HG03469 (cell line): ENCODE data around the gene VPS50.

Experiments
- ATAC-seq: cut with Tn5 transposase; IDR thresholded peaks from one replicate; pipeline ENCODE4 v1.9.1; 2021; ENCODE audit warnings: mild to moderate bottlenecking, moderate library complexity, moderate number of reproducible peaks; ENCODE audit not compliant: unreplicated experiment

VPS50 gene, protein sequence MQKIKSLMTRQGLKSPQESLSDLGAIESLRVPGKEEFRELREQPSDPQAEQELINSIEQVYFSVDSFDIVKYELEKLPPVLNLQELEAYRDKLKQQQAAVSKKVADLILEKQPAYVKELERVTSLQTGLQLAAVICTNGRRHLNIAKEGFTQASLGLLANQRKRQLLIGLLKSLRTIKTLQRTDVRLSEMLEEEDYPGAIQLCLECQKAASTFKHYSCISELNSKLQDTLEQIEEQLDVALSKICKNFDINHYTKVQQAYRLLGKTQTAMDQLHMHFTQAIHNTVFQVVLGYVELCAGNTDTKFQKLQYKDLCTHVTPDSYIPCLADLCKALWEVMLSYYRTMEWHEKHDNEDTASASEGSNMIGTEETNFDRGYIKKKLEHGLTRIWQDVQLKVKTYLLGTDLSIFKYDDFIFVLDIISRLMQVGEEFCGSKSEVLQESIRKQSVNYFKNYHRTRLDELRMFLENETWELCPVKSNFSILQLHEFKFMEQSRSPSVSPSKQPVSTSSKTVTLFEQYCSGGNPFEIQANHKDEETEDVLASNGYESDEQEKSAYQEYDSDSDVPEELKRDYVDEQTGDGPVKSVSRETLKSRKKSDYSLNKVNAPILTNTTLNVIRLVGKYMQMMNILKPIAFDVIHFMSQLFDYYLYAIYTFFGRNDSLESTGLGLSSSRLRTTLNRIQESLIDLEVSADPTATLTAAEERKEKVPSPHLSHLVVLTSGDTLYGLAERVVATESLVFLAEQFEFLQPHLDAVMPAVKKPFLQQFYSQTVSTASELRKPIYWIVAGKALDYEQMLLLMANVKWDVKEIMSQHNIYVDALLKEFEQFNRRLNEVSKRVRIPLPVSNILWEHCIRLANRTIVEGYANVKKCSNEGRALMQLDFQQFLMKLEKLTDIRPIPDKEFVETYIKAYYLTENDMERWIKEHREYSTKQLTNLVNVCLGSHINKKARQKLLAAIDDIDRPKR

DNA sequence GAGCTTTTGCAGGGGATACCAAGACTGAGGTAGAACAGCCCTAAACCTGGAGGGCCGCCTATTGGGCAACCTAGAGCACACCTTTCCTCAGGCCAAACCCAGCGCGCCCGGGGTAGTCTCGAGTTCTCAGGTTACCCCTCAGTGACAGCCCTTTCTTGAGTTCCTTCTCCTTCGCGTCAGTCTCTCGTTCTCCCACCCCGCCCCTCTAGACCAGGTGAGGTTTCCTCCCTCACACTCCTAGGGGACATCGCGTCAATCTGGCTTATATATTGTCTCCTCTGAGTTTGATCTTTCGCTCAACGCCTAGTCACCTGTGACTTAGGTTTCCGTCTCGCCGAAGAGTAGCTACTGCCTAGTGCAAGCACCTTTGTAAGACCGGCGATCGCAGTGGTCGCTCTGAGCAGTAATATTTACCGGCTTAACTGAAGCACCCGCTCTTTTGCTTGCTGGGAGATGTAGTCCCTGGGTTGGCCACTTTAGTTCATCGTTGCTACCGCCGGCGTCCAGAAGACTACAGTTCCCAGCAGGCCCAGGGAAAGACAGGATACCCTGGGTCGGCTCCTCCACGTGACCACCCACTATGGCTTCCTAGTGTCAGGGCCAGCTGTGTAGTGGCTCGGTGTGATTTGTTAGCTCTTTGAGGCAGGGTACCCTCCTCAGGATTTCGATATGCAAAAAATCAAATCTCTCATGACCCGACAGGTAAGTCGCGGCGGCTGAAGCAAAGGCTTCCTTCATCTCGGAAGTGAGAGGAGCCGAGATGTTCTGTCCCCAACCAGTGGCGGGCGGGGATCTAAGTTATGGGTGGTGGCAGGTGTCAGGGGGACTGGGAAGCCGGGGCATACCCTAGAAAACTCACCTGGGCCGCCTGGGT is at the start of gene VPS50:
VPS50 (plus strand) TSS at position 568 of the 874 bp plus-strand sequence; CDS start at position 670, 102 bp downstream.
- ATAC-seq = peak; percentile 98

- no peak for ATAC-seq
Measured at GRCh38 chr7:93185303-93186027, 46.7 kb upstream of the VPS50 start.

- ATAC-seq = no peak
Measured at GRCh38 chr7:93188870-93189634, 43.1 kb upstream of the VPS50 start.

DNA sequence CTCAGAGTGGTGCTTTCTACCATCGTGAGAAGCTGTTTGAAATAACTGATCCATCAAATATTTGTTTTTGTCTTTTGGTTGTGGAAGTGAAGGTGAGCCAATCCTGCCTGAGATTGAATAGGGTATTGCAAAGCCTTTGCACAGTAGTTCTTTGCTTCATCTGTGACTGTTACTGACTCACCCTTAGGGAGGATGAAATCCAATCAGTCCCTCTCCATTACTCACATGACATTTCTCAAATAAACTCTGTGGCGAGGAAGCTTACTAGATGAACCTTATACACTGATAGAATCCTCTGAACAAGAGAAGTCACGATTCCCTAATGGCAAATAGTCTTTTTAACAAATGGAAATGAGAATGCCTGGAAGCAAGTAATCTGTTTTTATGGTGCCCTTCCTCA is 37.8 kb upstream of the VPS50 start:
- no peak for ATAC-seq

DNA sequence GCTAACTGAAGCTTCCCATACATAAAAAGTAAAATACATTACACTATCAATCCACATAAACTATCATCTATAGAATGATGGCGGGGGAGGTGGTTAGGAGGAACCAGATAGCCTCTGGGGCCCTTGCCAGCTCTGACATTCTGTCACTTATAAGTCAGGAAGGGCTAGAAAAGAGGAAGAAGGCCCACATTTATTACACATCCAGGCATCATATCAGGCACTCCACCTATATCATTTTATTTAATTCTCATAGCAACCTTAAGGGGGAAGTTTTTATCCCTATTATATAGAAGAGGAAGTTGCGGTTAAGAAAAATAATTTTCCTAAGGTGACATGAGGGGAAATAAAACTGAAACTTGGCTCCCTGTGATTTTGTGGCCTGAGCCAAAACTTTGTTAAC is 35.8 kb upstream of the VPS50 start:
- no peak for ATAC-seq

DNA sequence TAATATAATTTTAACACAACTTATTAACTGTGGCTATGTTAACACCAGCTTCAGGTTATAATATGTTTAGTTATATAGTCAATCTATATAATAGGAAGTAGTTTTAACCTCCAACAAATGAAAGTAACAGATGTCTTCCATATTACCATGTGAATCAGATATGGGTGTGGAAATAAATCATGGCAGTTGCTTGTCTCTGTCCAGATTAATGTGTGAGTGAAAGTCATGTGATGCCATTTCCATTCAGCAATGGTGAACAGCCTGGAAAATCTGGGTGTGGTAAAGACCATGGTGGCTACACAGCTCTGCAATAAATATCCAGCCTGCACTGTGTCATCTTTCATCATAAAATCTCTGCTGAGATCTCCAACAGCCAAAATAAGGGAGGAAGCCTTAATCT is 33.7 kb upstream of the VPS50 start:
- ATAC-seq = no peak

DNA sequence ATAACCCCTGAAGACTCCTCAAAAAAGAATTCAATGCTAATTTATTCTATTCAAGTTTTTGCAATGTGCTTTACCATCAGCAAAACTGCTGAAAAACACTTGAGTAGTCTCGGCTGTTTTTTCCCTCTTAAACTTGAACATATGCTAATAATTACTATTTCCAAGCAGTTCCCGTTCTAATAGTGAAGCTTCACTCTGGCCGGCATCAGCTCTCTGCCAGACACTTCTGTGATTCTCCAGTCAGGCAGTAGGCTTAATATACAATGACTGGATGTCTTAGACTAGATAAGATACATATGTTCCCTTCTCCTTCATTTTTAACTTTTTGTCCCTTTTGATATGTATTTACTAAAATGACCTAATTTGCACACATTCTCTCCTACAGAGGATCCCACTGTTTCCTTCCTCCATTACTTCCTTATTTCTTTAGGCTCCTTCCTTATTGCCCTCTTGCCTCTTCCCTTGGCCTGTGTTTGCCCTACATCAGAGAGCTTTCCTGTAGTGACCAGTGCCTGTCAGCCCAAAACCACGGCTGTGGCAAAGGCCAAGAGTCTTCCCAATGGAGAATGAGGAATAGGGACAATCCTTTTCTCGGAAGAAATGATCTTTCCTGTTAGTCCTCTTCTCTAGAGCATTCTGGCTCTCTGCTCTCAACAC is 29.4 kb upstream of the VPS50 start:
- no peak for ATAC-seq

DNA sequence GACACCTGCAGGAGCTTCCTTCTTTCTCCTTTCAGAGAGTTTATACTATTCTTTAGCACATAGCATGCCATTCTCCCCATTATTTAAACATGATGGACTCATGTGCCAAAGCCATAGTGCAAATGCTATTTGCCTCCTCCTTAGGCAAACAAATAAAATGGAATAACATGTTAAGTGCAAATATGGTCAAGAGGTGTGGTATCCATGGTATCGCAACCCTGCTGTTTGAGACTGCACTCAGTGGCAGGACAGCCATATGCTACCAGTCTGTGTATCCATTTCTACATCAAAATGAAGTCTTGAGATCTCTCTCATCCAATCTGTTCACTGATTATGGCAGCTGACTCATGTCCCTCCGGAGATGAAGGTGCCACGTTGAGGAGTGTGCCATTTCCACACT is 28.7 kb upstream of the VPS50 start:
- ATAC-seq = no peak

DNA sequence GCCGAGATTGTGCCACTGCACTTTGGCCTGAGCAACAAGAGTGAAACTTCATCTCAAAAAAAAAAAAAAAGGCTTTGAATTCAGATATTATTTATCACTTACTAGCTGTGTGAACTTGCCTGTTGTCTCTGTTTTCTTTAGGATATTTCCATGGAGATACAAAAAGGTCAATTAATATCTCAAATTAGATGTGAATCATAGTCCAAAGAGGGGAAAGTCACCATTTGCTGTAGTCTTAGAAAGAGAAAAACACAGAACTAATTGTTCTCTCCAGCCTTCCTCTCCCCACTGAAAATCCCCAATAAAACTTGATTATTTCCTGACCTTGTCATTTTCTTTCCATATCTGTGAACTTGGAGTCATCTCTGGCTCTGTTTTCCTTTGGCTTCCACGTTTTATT is 27.1 kb upstream of the VPS50 start:
- ATAC-seq = no peak

DNA sequence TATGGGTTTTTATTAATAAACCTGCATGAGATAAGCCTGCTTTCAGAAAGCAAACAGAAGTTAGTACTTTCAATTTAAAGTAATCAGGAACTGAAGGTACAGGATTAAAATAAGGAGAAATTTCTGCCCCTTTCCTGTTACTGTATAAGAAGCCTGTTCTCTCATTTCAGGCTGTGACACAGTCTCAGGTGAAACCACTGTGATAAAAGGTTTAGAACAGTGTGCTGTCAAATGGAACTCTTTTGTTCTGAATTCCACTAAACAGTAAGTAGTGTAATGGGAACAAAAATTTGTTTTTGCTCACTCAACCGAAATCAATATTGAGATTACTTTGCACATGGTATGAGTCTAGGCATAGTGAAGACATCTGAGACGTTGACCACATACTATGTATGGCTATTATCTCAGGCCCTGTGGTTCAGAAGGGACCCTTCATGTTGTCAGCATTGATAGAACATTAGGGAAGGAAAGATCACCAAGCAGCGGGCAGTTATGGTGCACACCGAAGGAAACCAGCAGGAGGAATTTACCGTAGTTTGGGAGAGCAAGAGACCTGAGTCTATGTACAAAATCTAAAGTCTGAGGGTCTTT is 20.8 kb upstream of the VPS50 start:
- no peak for ATAC-seq

GRCh38 chr7:93212881-93213280 is 19.3 kb upstream of the VPS50 start:
- no peak for ATAC-seq

- no peak for ATAC-seq
Measured at GRCh38 chr7:93218997-93219827, 13.0 kb upstream of the VPS50 start.

DNA sequence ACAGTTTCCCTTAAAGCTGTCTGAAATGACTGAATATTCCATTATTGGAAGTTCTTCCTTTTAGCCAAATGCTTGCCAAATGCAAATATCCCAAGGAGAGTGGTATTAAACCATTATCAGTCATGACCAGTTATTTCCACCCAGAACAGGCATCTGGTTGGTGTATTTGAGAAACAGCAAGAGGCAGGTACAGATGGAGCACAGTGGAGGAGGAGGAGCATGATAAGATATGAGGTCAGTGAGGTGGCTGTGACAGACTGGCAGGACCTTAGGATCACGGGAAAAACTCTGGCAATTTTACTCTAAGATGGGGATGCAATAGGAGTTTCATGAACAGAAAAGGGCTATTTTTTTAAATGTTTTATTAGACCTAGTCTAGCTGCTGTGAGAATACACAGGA is 12.3 kb upstream of the VPS50 start:
- ATAC-seq = no peak

GRCh38 chr7:93226310-93226709 is 5.9 kb upstream of the VPS50 start, which contains the start of gene HEPACAM2:
TSS of gene HEPACAM2 (minus strand) at chr7:93226469.
- no peak for ATAC-seq

- ATAC-seq = peak; percentile 21
Measured at GRCh38 chr7:93228302-93228701, 3.9 kb upstream of the VPS50 start.

DNA sequence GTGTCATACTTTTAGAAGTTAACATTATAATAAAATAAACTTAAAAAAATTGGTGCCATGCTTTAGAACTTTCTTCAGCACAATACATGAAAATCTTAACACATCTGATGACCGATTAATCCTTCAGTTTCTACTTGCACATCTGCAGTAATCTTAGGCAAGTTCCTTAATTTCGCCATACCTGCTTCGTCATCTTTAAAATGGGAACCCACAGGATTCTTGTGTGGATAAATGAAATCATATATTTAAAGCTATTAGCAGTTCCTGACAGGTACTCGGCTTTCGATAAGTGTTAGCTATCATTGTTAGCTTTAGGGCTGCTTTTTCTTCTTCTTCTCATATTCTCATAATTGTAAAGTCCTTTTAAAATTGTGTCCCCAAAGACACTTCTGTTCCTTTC is 907 bp upstream of the VPS50 start:
- no peak for ATAC-seq

- ATAC-seq = no peak
Measured at GRCh38 chr7:93232673-93233018, 480 bp downstream of the VPS50 start.

DNA sequence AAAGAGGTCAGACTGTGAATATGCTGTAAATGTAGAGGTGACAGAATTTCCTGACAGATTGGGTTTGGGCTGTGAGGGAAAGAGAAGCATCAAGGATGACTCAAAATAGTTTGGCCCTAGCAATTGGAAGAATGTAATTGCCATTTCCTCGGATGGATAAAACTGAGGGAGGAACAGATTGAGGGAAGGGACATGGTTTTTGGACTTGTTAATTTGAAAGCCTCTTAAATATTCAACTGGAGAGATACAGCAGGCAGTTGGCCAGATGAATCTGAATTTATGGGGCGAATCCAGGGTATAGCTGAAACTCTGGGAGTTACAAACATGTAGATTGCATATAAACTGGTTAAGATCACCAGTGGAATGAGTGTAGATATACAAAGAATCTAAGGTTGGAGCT is 3.4 kb downstream of the VPS50 start:
- ATAC-seq = no peak
